Esophagus squamous epithelium (tissue), 4 donors: ENCODE data around the gene NR6A1.

Source experiments
- POLR2A ChIP-seq, 4 donors: fragments of 450-650 bp; IDR thresholded peaks; one replicate each; pipeline ENCODE4 v1.6.1; 2017; ENCODE audit warnings: antibody characterized with exemption in 4 of 4, mild to moderate bottlenecking in 4 of 4, moderate library complexity in 3 of 4
- TF ChIP-seq, protein P1 (sequence below), 6 experiments: fragments of 450-650 bp in 4 of 6; fragments of 200-600 bp in 2 of 6; sonication (generic) in 2 of 6; IDR thresholded peaks; one replicate each; pipeline ENCODE4 v1.5.1; 2016 to 2019; ENCODE audit warnings: antibody characterized with exemption in 6 of 6, mild to moderate bottlenecking in 4 of 6, moderate library complexity in 4 of 6

DNA sequence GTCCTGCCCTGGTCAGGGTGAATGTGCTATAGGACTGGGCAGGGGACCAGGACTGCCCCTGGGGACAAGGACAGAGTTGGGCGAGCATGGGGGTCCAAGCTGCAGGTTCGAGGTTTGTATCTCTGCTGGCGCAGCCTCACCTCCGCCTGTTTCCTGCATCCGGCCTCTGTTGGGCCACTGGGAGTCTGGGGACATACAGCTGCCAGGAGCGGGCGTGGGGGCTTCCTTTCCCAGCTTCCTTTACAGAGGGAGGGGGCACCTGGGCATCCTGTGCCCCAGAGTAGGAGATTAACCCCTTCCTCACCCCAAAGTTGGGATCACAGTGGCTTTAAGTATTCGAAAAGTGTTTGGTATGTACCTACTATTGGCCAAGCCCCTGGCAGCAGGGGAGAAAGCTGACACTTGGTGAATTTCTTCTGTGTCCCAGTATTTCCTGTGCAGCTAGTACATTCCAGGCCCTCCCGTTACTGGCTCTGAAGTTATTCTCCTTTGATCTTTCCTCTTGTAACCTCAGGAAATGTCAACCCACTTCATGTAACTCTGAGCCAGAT, 24.8 kb upstream of the NR6A1 start:
- TF ChIP-seq, protein P1, sequence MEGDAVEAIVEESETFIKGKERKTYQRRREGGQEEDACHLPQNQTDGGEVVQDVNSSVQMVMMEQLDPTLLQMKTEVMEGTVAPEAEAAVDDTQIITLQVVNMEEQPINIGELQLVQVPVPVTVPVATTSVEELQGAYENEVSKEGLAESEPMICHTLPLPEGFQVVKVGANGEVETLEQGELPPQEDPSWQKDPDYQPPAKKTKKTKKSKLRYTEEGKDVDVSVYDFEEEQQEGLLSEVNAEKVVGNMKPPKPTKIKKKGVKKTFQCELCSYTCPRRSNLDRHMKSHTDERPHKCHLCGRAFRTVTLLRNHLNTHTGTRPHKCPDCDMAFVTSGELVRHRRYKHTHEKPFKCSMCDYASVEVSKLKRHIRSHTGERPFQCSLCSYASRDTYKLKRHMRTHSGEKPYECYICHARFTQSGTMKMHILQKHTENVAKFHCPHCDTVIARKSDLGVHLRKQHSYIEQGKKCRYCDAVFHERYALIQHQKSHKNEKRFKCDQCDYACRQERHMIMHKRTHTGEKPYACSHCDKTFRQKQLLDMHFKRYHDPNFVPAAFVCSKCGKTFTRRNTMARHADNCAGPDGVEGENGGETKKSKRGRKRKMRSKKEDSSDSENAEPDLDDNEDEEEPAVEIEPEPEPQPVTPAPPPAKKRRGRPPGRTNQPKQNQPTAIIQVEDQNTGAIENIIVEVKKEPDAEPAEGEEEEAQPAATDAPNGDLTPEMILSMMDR (IDR thresholded peaks at IDR 0.05), result no peak
- no peak for TF ChIP-seq POLR2A (IDR thresholded peaks at IDR 0.05)
